ENCODE data around the gene TMEM121B. TPM values are rescaled to one million over a fixed set of nuclear protein-coding genes. Genes with fewer than 3 reads are reported as not detected.

The TMEM121B gene
- total RNA-seq, 1 donor from 2014 or later, result 0.48 TPM

GRCh38 chr22:17106785-17107546 lies 14.2 kb downstream of the TMEM121B start:
- Mint-ChIP-seq H3K4me3 (ENCODE audit: unreplicated experiment) (no peak overlapping the region), H3K27ac (ENCODE audit: unreplicated experiment) (no peak overlapping the region), H3K4me1 (ENCODE audit: unreplicated experiment) (no peaks in the 10 kb centered on the region), H3K27me3 (ENCODE audit: unreplicated experiment) (no peaks in the 10 kb centered on the region), H3K9me3 (ENCODE audit: unreplicated experiment) (no peaks in the 10 kb centered on the region), H3K36me3 (ENCODE audit: unreplicated experiment) (peaks cover 12% of the 10 kb centered on the region)
- no peak for TF ChIP-seq CTCF (IDR thresholded peaks at IDR 0.05)
- no peak for DNase-seq (ENCODE audit: extremely low spot score, unreplicated experiment)

- no peak for TF ChIP-seq CTCF (IDR thresholded peaks at IDR 0.05)
- no peak for DNase-seq (ENCODE audit: extremely low spot score, unreplicated experiment)
- Mint-ChIP-seq H3K36me3 (ENCODE audit: unreplicated experiment) (peaks cover 18% of the 10 kb centered on the region), H3K27me3 (ENCODE audit: unreplicated experiment) (no peaks in the 10 kb centered on the region), H3K27ac (ENCODE audit: unreplicated experiment) (no peak overlapping the region), H3K9me3 (ENCODE audit: unreplicated experiment) (no peaks in the 10 kb centered on the region), H3K4me1 (ENCODE audit: unreplicated experiment) (no peaks in the 10 kb centered on the region), H3K4me3 (ENCODE audit: unreplicated experiment) (no peak overlapping the region)
Observed at GRCh38 chr22:17106161-17106784, 14.9 kb downstream of the TMEM121B start.

GRCh38 chr22:17105143-17106129 lies 15.7 kb downstream of the TMEM121B start:
- H3K27me3 Mint-ChIP-seq (ENCODE audit: unreplicated experiment), result no peaks in the 10 kb centered on the region
- no peak for TF ChIP-seq CTCF (IDR thresholded peaks at IDR 0.05)

GRCh38 chr22:17104336-17104935 lies 16.7 kb downstream of the TMEM121B start:
- Mint-ChIP-seq H3K27ac (ENCODE audit: unreplicated experiment) (no peak overlapping the region), H3K4me3 (ENCODE audit: unreplicated experiment) (no peak overlapping the region), H3K9me3 (ENCODE audit: unreplicated experiment) (no peaks in the 10 kb centered on the region), H3K4me1 (ENCODE audit: unreplicated experiment) (no peaks in the 10 kb centered on the region), H3K36me3 (ENCODE audit: unreplicated experiment) (peaks cover 26% of the 10 kb centered on the region), H3K27me3 (ENCODE audit: unreplicated experiment) (no peaks in the 10 kb centered on the region)
- no peak for DNase-seq (ENCODE audit: extremely low spot score, unreplicated experiment)
- TF ChIP-seq CTCF (IDR thresholded peaks at IDR 0.05), result no peak

More at GRCh38 chr22:17105143-17106129, 15.7 kb downstream of the TMEM121B start:
- Mint-ChIP-seq H3K36me3 (ENCODE audit: unreplicated experiment) (peaks cover 22% of the 10 kb centered on the region), H3K4me1 (ENCODE audit: unreplicated experiment) (no peaks in the 10 kb centered on the region), H3K9me3 (ENCODE audit: unreplicated experiment) (no peaks in the 10 kb centered on the region), H3K4me3 (ENCODE audit: unreplicated experiment) (no peak overlapping the region), H3K27ac (ENCODE audit: unreplicated experiment) (no peak overlapping the region)
- DNase-seq (ENCODE audit: extremely low spot score, unreplicated experiment), result no peak
